Transverse colon (tissue), 4 donors: ENCODE results near the gene RUNX1. TPM values are rescaled to one million over a fixed set of nuclear protein-coding genes. Genes with fewer than 3 reads are reported as not detected.

Experiments used
- DNase-seq: peaks from one replicate; pipeline ENCODE4 v3.0.0-alpha.2; 2019
- H3K27ac ChIP-seq, 4 donors: fragments of 200-600 bp; sonication (generic); 2 replicates each; pipeline ENCODE4 v1.5.1; 2016 to 2018; ENCODE audit warnings: inconsistent platforms in 4 of 4
- H3K27me3 ChIP-seq: fragments of 200-600 bp; sonication (generic); 2 replicates; pipeline ENCODE4 v1.5.1; 2017; ENCODE audit warnings: inconsistent platforms
- H3K36me3 ChIP-seq, 4 donors: fragments of 200-600 bp; sonication (generic); 2 replicates each; pipeline ENCODE4 v1.5.1; 2017 to 2019; ENCODE audit warnings: inconsistent platforms in 4 of 4
- H3K4me1 ChIP-seq, 4 donors: fragments of 200-600 bp; sonication (generic); 2 replicates each; pipeline ENCODE4 v1.5.1; 2017 to 2020; ENCODE audit warnings: inconsistent platforms in 4 of 4
- H3K4me3 ChIP-seq, 4 donors: fragments of 200-600 bp; sonication (generic); 1 replicate in 1 of 4; 2 replicates in 3 of 4; pipeline versions ENCODE4 v1.5.1 to v1.6.1; 2017 to 2019; ENCODE audit warnings: inconsistent platforms in 4 of 4
- H3K9me3 ChIP-seq, 2 donors: fragments of 200-600 bp; sonication (generic); 2 replicates each; pipeline ENCODE4 v1.5.1; 2017 to 2019; ENCODE audit warnings: inconsistent platforms in 2 of 2
- CTCF ChIP-seq, 5 experiments: fragments of 200-600 bp in 3 of 5; fragments of 450-650 bp in 2 of 5; sonication (generic) in 3 of 5; IDR thresholded peaks; 1 replicate in 2 of 5; 2 replicates in 3 of 5; pipeline ENCODE4 v1.5.1; 2016 to 2017; ENCODE audit warnings: antibody characterized with exemption in 5 of 5, inconsistent platforms in 3 of 5, mild to moderate bottlenecking in 2 of 5, moderate library complexity in 1 of 5
- EP300 ChIP-seq: sonication (generic); formaldehyde crosslinking; IDR thresholded peaks from one replicate; pipeline ENCODE4 v1.6.1; 2017; ENCODE audit warnings: antibody characterized with exemption, low read depth
- POLR2A ChIP-seq: fragments of 450-650 bp; IDR thresholded peaks from one replicate; pipeline ENCODE4 v1.6.1; 2016; ENCODE audit warnings: antibody characterized with exemption, mild to moderate bottlenecking, moderate library complexity
- POLR2AphosphoS5 ChIP-seq, 3 donors: sonication (generic); formaldehyde crosslinking; IDR thresholded peaks; one replicate each; pipeline ENCODE4 v1.6.1; 2016; ENCODE audit warnings: antibody characterized with exemption in 3 of 3
- WGBS, 2 donors: methylation state at CpG; one replicate each; pipeline ENCODE4 v1.1.5; 2018; ENCODE audit warnings: low coverage in 1 of 2; 5-methylcytosine and 5-hydroxymethylcytosine counted together
- in situ Hi-C, 4 donors: fragments of 200-750 bp; cut with MboI; loops; one replicate each; pipeline versions ENCODE4 v1.15.0 to v1.15.1; 2017; ENCODE audit warnings: low sequenced_read_pairs in 3 of 4, low pct_ligation_motif_present in 1 of 4, low pct_unique_long_range_greater_than_20kb in 1 of 4
- intact Hi-C: fragments of 100-400 bp; cut with DNase I; formaldehyde crosslinking; loops from one replicate; pipeline ENCODE4 v1.15.1; 2023; ENCODE audit warnings: low total_unique reads
- total RNA-seq, 4 donors: library from RNA; depleted of rRNA; stranded (reverse); fragments of >200 nt; gene quantifications; one replicate each; pipeline ENCODE4 v1.1.0, GENCODE V29; 2016

Gene RUNX1
- total RNA-seq, 4 donors from 2014 or later, result 8.3 to 60.1 (median 34.7) TPM

- Histone ChIP-seq H3K36me3 (no peaks in the 10 kb centered on the region), H3K27ac (no peak overlapping the region), H3K9me3 (no peaks in the 10 kb centered on the region), H3K27me3 (no peaks in the 10 kb centered on the region), H3K4me1 (peaks cover 0 to 21% (median 5%) of the 10 kb centered on the region in 4 donors), H3K4me3 (no peak overlapping the region)
- in situ Hi-C loops, result no loop called here
- intact Hi-C loops, result no loop called here
- TF ChIP-seq CTCF (IDR thresholded peaks at IDR 0.05) (no peak), POLR2AphosphoS5 (IDR thresholded peaks at IDR 0.05) (no peak), EP300 (no peak)
- WGBS, 2 donors, result 95% methylated on average over 2 of the region's 2 CpGs; no CpG with 5 or more reads in 1 of the 2 donors
- DNase-seq, result no peak
Observed at GRCh38 chr21:34988625-34989024, 60.5 kb downstream of the RUNX1 start.

- intact Hi-C loops (no loop called here), in situ Hi-C loops (no loop called here)
- WGBS, 2 donors, result 88 to 90% methylated on average over 2 to 8 of the region's 8 CpGs
Observed at GRCh38 chr21:34988139-34988538, 61.0 kb downstream of the RUNX1 start.

DNA sequence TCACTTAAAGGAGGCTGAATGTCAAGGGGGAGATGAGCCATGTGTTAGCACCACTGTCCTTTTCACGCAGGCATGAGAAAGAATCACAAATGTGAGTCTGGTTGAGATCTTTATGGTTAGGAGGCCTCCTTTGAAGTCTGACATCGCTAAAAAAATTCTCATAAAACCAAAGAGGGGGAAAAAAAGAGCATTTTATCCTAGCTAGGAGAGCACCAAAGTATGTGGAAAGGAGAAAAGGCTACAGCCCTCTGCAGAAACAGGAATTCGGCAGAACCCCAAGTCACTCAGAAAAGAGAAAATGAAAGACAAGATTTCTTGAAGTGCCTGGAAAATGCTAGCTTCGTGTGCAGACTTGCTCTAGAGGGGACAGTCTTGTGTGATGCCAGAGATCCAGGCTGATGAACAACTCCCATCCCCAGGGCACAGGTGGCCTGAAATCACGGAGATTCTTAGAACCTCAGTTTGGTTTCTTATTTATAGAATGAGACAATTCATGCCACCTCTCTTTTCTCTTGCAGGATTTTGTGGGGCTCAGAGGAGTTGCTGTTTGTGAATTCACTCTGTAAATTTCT, 61.5 kb downstream of the RUNX1 start:
- H3K4me1 ChIP-seq, result peaks cover 0 to 29% (median 13%) of the 10 kb centered on the region in 4 donors
- no peaks in the 10 kb centered on the region for H3K27me3 ChIP-seq
- H3K36me3 ChIP-seq, result no peaks in the 10 kb centered on the region
- H3K27ac ChIP-seq, result peak overlapping the region in 3 of 4 donors; percentile 11 to 27 (median 18)
- no peak for TF ChIP-seq POLR2A
- TF ChIP-seq POLR2AphosphoS5 (IDR thresholded peaks at IDR 0.05), result no peak
- TF ChIP-seq EP300, result no peak
- TF ChIP-seq CTCF (IDR thresholded peaks at IDR 0.05), result no peak
- no peak for DNase-seq
- in situ Hi-C loops (no loop called here), intact Hi-C loops (no loop called here)
- 43 to 46% methylated on average over 2 to 5 of the region's 5 CpGs for WGBS, 2 donors
- H3K9me3 ChIP-seq, result no peaks in the 10 kb centered on the region
- no peak overlapping the region for H3K4me3 ChIP-seq

More at GRCh38 chr21:34988139-34988538, 61.0 kb downstream of the RUNX1 start:
- H3K4me3 ChIP-seq, result no peak overlapping the region
- no peak for DNase-seq
- no peaks in the 10 kb centered on the region for H3K9me3 ChIP-seq
- no peaks in the 10 kb centered on the region for H3K36me3 ChIP-seq
- TF ChIP-seq POLR2AphosphoS5 (IDR thresholded peaks at IDR 0.05), result no peak
- TF ChIP-seq CTCF (IDR thresholded peaks at IDR 0.05), result no peak
- no peak for TF ChIP-seq EP300
- no peak for TF ChIP-seq POLR2A
- no peaks in the 10 kb centered on the region for H3K27me3 ChIP-seq
- H3K27ac ChIP-seq, result no peak overlapping the region
- peaks cover 0 to 25% (median 9%) of the 10 kb centered on the region in 4 donors for H3K4me1 ChIP-seq

DNA sequence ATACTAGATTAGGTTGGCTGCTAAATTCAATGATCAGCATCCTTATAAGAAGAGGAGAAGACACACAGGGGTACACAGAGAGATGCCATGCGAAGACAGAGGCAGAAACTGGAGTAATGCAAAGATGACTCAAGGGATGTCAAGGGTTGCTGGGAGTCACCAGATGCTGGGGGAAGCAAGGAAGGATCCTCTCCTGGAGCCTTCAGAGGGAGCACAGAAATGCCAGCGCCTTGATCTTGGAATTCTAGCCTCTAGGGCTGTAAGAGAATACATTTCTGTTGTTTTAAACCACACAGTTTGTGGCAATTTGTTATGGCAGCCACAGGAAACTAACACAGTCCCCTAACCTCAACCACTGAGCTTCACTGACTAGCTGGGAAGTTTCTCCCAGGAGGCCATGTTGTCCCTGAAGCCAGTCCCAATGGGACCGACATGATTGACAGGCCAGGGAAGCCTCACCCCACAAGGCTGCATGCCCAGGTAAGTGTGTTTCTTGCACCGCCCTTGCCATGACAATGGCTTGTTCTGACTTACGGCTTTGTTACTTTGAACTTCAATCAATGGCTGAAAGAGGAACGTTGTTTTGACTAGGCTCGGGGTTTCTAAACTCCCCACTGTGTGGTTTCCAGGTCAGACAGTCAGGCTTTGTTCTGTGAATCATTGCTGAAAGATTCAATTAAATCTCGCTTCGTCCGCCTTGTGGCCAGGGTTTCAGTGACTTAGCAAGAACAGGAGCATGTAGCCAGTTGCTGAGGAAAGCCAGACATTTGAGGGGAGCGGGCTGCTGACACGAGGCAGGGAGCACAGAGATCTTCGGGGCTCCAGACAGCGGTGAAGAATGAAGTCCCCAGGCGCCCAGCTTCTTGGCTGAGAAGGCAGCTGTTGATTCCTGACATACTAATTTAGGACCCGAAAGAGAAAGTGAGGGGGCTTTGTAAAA, 62.3 kb downstream of the RUNX1 start:
- peak overlapping the region in 3 of 4 donors; percentile 11 to 27 (median 18) for H3K27ac ChIP-seq
- H3K36me3 ChIP-seq, result no peaks in the 10 kb centered on the region
- no peaks in the 10 kb centered on the region for H3K27me3 ChIP-seq
- peaks cover 0 to 29% (median 14%) of the 10 kb centered on the region in 4 donors for H3K4me1 ChIP-seq
- H3K4me3 ChIP-seq, result no peak overlapping the region
- in situ Hi-C loops, result no loop called here
- no peak for TF ChIP-seq POLR2A
- TF ChIP-seq EP300, result no peak
- TF ChIP-seq POLR2AphosphoS5 (IDR thresholded peaks at IDR 0.05), result no peak
- TF ChIP-seq CTCF (IDR thresholded peaks at IDR 0.05), result no peak
- intact Hi-C loops, result no loop called here
- DNase-seq, result no peak
- 59 to 60% methylated on average over 1 to 16 of the region's 16 CpGs for WGBS, 2 donors
- no peaks in the 10 kb centered on the region for H3K9me3 ChIP-seq
